C1 segment of cervical spinal cord (tissue), 14 donors: ENCODE measurements around the gene SUSD2.
A peak's percentile ranks its signal among the peaks of the same experiment; 100 is the strongest.
"Not testable (repeated sequence)": the region's sequence is repeated elsewhere in the genome, so short reads cannot be mapped to it uniquely, and the experiment has no call there.

Source experiments
- DNase-seq, 14 donors: peaks; one replicate each; lab custom pipeline; 2025; lab: John Stamatoyannopoulos, UW

The SUSD2 gene

GRCh38 chr22:24186892-24187670 lies 5.8 kb downstream of the SUSD2 start:
- DNase-seq = no peak

DNA sequence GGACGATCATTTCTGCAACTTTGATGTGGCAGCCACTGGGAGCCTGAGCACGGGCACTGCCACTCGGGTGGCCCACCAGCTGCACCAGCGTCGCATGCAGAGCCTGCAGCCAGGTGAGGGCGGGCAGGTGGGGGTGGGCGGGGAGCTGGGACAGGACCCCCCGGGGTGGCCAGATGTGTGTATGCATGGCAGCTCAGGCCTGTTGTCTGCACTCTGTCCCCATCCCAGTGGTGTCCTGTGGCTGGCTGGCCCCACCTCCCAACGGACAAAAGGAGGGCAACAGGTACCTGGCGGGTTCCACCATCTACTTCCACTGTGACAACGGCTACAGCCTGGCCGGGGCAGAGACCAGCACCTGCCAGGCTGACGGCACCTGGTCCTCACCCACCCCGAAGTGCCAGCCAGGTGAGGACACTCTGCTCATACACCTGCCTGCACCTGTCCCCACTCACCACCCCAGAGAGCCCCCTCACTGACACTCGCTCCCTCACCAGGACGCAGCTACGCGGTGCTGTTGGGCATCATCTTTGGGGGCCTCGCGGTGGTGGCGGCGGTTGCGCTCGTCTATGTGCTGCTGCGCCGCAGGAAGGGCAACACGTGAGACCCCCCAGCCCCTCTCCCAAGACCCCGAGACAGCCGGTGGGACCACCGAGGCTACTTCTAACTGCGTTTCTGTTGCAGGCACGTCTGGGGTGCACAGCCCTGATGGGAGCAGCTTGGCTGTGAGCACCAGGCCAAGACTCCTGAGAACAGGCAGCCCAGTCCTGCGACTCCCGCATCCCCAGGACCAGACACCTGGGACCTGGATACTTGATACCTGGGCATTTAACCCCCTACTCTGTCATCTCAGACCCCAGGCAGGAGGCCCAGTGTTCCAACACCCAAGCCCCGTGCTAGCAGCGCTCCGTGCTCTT lies 6.7 kb downstream of the SUSD2 start:
- DNase-seq = no peak

DNA sequence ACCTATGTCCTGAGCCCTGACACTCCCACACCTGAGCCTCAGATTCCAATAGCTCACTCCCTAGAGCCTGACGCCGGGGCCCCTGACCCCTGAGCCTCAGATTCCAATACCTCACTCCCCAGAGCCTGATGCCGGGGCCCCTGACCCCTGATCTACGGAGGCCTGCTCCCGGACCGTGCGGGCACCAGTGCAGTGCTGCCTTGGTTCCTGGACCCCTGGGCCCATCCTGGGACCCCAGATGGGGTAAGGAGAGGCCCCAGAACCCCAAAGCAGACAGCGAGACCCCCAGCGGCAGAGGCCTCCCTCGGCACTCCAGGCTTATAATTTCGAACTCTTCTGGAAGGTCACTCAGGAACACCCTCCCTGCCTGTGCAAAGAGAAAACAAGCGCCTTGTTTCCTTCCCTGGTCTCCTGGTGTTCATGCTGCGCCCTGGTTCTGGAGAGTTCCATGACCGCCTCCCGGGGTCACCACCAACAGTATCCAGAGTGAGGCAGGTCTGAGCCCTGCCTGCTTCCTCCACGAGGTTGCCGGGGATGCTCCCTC lies 7.5 kb downstream of the SUSD2 start:
- no peak for DNase-seq

- peak in 9 of 14 donors; percentile 9 to 55 (median 36) for DNase-seq
Observed at GRCh38 chr22:24189249-24190158, 8.2 kb downstream of the SUSD2 start.

DNA sequence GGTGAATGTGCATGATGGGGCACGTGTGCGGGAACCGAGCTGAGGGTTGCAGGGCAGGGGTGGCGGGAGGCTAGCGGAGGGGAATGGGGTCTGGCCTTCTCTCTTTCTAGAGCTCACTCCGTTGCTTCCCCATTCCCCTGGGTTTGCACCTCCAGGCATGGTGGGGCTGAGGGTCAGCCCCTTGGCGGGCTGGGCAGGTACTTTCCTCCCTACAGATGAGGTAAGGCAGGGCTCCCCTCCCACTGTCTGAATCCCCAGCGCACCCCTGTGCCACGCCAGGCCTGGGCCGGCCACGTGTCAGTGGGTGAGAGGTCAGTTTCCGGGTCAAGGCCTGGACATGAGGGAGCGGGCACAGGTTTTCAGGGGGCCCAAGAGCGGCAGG lies 8.9 kb downstream of the SUSD2 start:
- DNase-seq = no peak

- DNase-seq = no peak
Observed at GRCh38 chr22:24190596-24191208, 9.4 kb downstream of the SUSD2 start.

- DNase-seq = no peak
Observed at GRCh38 chr22:24191381-24191841, 10.1 kb downstream of the SUSD2 start.

GRCh38 chr22:24191893-24192292 lies 10.6 kb downstream of the SUSD2 start:
- DNase-seq = no peak

DNA sequence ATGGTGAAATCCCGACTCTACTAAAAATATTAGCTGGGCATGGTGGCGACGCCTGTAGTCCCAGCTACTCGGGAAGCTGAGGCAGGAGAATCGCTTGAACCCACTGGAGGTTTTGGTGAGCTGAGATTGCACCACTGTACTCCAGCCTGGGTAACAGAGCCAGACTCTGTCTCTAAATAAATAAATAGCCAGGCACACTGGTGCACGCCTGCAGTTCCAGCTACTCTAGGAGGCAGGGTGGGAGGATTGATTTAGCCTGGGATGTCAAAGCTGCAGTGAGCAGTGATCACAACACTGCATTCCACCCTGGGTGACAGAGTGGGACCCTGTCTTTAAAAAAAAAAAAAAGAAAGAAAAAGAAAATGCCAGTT lies 17.4 kb downstream of the SUSD2 start:
- DNase-seq = no peak

- DNase-seq = no peak
Observed at GRCh38 chr22:24200619-24201212, 19.4 kb downstream of the SUSD2 start.

DNA sequence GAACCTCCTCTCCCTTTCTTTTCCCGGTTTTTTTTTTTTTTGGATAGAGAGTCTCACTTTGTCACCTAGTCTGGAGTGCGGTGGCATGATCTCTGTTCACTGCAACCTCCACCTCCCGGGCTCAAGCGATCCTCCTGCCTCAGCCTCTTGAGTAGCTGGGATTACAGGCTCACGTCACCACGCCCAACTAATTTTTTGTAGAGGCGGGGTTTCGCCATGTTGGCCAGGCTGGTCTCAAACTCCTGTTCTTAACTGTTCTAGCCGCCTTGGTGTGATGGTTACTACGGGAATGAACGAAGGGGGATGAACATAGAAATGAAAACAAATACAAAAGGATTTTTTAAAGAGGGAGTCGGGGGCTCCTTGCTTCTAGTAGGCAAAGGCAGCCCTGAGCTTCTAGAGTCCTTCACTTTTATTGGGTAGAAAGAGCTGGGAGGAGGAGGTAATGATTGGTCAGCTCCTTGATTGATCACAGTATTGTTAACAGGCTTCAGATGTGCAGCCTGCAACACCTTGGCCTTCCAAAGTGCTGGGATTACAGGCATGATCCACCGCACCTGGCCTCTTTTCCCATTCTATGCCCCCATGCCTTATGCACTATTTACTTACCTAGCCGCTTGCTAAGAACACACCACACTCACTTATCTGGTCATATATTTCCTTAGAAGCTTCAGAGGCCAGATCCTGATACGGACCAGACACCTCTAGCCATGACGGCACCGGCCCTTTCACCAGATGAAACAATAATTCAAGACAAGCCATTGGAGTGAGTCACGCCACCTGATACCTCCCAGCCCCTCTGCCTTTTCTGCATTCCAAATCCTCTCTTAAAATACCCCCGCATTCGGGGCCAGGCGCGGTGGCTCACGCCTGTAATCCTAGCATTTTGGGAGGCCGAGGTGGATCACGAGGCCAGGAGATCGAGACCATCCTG lies 20.7 kb downstream of the SUSD2 start:
- DNase-seq = no peak

DNA sequence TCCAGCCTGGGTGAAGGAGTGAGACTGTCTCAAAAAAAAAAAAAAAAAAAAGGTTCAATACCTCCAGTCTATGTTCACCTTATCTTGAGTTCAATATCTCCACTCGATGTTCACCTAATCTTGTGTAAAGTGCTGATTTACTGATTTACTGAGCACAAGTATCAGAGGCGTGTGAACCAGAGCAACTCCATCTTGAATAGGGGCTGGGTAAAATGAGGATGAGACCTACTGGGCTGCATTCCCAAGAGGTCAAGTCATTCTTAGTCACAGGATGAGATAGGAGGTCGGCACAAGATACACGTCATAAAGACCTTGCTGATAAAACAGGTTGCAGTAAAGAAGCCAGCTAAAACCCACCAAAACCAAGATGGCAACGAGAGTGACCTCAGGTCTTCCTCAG lies 22.6 kb downstream of the SUSD2 start:
- not testable (repeated sequence) for DNase-seq

- no peak for DNase-seq
Observed at GRCh38 chr22:24205438-24206195, 24.3 kb downstream of the SUSD2 start.

- not testable (repeated sequence) for DNase-seq
Observed at GRCh38 chr22:24206460-24207263, 25.4 kb downstream of the SUSD2 start.

DNA sequence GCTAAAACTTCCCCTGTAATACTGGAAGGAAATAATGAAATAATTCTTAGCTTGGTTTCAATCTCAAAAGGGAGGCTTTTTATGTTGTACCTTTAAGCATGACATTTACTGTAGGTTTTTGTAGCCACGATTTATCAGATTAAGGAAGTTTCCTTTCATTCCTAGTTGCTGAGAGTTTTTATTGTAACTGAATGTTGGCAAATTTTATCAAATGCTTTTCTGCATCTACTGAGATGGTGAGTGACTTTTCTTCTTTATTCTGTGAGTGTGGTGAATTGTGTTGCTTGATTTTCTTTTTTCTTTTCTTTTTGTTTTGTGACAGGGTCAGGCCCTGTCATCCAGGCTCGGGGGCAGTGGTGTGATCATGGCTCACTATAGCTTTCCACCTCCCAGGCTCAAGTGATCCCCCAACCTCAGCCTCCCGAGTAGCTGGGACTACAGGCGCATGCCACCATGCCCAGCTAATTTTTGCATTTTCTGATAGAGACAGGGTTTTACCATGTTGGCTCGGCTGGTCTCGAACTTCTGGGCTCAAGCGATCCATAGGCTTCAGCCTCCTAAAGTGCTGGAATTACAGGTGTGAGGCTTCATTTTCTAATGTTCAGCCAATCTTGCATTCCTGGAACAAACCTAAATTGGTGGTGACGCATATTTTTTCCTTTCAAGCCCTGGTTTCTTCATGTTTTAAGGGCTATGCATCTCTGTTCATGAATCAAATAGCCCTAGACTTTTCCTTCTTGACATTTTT lies 26.2 kb downstream of the SUSD2 start:
- DNase-seq = no peak

GRCh38 chr22:24208012-24208749 lies 26.9 kb downstream of the SUSD2 start:
- peak in 4 of 14 donors; percentile 13 to 25 (median 16) for DNase-seq
